GM18868 (cell line): ENCODE results near the gene MLC1.

Experiments
- ATAC-seq: cut with Tn5 transposase; IDR thresholded peaks from one replicate; pipeline ENCODE4 v1.9.1; 2021; ENCODE audit warnings: mild to moderate bottlenecking, moderate library complexity; ENCODE audit not compliant: unreplicated experiment

Gene MLC1

DNA sequence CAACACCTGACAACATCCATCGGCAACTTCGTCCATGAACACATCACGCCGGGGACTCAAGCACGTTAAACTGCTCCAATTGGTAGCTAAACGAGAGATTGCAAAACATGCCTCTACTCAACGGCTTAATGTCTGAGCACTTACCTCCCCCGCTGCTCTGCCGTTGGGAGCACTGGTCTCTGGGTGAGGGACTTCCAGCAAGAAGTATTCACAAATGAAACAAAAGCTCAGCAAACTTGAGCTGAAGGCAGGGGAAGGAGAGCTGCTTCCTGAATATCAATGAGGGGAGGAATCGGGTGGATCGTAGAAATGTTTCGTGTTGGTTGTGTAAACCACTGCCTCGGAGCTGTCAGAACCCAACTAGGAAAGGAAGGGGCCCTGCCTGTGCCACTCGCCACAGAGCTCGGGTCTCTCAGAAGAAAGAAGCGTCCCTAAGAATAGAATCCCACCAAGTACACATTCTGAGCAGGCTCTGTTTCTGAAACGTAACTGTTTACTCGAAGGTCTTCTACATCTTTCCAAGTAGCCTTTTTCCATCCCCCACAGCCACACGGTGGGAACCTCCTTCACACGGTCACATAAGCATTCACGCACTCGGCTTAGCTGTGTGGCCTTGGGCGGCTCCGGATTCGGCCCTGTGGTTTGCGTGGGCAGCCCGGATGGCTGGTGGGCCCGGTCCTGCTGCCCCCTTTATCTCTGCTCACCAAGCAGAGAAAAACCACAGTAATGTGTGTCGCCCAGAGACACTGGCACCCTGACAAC is at the start of gene MLC1:
Gene MLC1, minus strand, starts transcription at position 216 of the 762 bp plus-strand sequence. CDS start 524 bp downstream, outside the sequence.
- no peak for ATAC-seq

DNA sequence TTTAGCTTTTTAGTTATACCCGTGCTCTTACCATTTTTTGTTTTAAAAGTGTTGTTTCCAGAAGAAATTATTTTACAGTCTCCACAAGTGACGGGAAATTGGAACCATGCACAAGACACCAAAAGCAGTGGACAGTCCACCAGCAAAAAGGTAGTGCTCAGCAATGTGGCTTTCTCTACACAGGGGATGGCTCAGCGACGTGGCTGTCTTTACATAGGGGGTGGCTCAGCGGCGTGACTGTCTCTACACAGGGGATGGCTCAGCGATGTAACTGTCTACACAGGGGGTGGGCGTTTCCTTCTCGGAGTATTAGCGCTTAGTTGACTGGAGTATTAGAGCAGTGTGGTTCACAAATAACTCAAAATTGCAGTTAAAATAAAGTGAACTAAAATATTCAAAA is 49.3 kb upstream of the MLC1 start:
- ATAC-seq = no peak

- ATAC-seq = no peak
Observed at GRCh38 chr22:50131894-50132293, 46.7 kb upstream of the MLC1 start.

DNA sequence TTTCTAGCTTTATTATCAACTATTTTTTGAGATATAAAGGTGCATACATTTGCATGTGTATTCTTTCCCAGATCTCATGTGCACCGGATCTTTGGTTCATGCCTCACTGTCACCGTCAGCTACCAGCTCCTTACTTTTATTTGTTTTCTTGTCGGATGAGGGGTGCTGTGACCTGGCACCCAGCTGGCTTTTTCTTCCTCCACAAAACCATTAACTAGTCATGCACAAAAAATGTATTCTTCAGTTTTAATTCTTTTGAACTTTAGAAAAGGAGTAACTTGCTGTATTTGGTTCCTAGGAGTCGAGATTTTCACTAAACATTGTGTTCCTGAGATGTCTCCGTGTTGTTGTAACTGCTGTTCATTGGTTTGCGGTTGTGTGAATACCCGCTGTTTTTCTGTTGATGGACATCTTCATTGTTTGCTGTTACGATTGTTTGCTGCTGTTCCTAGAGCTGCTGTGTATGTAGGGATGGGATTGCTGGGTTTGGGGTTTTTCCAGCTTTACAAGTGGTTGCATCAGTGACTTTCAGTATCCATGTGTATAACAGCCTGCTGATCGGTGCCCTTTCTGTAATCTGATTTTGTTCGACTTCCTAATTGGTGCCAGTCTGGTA is 44.0 kb upstream of the MLC1 start:
- no peak for ATAC-seq

DNA sequence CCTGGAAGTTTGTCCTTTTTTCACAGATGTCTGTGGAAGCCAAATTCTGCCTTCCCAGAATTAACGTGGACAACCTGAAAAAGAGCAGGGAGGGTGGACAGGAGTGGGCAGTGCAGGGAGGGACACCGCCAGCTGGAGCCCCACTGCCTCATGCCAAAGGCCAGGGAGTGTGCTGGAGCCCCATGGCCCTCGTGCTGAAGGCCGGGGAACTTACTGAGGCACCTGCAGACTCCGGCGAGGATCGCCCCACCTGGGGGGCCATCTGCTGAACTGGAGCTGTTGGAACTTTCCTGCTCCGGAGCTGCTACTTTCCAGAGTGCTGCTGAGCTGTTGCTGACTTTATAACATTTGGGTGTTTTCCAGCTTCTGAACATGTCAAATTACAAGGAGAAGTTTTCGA is 39.8 kb upstream of the MLC1 start:
- no peak for ATAC-seq

GRCh38 chr22:50123119-50123518 is 37.9 kb upstream of the MLC1 start:
- ATAC-seq = no peak

GRCh38 chr22:50121202-50121740 is 36.0 kb upstream of the MLC1 start:
- no peak for ATAC-seq

DNA sequence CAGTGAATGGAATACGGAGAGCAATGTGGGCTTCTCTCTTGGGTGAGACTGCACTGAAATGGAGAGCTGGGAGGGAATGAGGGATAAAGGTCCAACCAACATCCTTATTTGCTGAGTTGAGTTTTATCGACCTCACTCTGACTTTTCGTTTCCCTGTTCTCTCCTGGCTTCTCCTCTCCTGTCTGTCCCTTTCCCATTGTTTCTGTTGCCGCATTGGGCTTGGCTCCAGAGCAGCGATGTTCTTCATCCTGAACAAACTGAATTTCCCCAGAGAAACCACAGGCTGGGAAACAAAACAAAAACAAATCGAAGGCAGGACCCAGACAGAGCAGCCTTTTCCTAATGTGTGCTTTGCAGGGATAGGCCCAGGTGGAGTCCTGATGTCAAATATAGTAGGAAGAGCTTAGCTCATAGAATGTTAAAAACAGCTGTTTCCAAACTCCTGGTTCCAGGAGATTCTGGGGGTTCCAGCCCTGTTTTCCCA is 34.6 kb upstream of the MLC1 start:
- no peak for ATAC-seq

DNA sequence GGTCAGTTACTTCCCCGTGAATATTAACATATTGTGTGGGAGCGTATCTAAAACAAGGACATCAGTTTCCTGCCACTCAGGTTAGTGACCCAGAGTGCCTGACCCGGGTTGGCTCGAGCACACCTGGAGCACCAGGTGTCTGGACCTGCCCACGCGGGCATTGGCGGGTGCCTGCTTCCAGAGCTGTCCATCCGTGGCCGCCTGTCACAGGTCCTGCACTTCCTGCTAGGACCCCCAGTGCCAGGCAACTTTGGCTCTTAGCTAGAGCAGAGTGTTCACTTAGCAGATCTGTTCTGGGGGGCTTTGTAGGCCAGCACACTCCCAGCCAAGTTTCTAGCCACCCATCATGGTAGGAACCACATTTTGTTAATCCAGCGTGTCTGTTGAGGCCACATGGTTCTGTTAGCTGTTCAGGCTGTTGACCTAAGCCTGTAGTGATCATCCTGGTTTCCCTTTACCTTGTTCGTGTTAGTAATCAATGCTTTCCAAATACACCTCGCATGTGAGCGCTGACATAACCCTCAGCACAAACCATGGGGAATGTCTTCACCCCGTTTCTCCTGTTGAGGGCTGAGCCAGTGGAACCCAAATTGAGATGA is 34.0 kb upstream of the MLC1 start:
- no peak for ATAC-seq

- ATAC-seq = no peak
Observed at GRCh38 chr22:50118557-50119168, 33.4 kb upstream of the MLC1 start.

DNA sequence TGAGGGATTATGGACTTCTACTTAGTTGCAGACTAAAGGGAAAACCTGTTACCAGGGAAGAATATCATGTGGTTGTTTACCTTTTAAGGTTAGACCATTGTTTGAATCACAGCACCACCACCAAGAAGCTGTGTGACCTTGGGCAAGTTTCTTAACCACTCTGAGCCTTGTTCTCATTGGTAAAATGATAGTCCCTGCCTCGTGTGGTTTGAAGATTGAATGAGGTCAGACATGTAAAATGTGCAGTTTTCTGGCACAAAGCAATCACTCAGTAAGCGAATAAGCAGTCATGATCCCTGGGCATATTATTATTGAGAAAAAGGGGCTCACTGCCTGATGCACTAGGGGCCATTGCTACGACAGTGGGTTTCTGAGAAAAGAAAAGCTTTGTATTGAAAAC is 32.9 kb upstream of the MLC1 start:
- ATAC-seq = no peak

GRCh38 chr22:50117168-50117762 is 32.0 kb upstream of the MLC1 start:
- ATAC-seq = no peak

GRCh38 chr22:50115693-50116092 is 30.5 kb upstream of the MLC1 start:
- no peak for ATAC-seq

- no peak for ATAC-seq
Observed at GRCh38 chr22:50114221-50115021, 29.2 kb upstream of the MLC1 start.

DNA sequence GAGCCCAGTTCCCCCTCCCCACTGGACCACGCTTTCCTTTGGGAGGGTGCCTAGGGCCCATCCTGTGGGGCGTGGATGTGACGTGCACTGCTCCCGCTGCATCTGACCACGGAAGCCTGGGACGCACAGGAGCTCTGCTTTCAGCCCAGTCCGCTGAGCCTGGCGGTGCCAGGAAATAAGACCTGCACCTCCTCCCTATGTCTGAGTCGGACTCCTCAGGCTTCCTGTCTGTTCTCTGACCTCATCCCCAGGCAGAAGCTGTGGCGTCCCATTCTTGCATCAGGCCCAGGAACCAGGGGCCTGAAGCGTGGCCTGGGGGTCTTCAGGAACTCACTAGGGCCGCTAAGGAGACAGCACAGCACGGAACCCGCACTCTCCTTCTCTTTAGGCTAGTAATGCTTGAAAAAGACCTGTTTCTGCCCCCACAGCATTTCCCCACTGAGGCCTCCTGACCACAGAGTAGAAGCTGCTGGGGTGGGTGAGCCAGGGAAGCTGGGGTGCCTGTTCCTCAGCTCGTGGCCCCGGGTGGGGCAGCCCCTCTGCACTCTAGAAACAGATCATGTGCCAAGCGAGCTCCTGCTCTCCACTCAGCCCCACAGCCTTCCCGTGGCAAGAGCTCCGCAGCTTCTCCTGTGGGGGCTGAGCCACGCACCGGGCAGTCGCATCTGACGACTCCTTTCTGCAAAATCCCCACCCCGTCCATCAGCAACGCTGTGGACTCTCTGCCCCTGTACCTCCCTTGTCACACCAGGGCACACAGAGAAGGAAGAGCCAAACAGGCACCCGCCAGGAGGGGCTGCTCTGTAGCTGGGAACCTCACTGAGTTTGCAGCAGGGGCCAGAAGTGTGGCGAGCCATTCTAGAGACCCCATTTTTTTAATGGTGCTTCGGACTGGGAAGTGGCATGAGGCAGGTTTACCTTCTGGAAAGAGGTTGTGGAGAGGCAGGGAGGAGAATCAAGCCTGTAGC is 27.2 kb upstream of the MLC1 start:
- ATAC-seq = no peak

GRCh38 chr22:50111056-50111455 is 25.8 kb upstream of the MLC1 start:
- ATAC-seq = no peak

DNA sequence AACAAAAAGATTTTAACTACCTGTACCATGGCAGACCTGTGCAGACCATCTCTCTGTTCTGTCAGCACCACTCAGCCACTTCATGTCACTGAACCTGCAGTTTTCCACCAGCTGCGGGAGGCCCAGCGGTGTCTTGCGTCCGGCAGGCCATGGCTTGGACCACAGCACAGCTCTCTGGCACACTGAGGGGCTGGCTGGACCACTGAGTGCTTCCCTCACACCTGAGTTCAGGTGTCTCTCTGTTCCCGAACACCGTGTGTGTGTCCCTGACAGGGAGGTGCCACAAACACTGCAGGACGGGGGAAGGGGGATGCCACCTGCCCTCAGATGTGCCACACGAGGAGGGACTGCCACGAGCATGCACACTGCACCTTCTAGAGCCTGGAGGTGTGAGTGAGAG is 22.3 kb upstream of the MLC1 start:
- ATAC-seq = no peak

DNA sequence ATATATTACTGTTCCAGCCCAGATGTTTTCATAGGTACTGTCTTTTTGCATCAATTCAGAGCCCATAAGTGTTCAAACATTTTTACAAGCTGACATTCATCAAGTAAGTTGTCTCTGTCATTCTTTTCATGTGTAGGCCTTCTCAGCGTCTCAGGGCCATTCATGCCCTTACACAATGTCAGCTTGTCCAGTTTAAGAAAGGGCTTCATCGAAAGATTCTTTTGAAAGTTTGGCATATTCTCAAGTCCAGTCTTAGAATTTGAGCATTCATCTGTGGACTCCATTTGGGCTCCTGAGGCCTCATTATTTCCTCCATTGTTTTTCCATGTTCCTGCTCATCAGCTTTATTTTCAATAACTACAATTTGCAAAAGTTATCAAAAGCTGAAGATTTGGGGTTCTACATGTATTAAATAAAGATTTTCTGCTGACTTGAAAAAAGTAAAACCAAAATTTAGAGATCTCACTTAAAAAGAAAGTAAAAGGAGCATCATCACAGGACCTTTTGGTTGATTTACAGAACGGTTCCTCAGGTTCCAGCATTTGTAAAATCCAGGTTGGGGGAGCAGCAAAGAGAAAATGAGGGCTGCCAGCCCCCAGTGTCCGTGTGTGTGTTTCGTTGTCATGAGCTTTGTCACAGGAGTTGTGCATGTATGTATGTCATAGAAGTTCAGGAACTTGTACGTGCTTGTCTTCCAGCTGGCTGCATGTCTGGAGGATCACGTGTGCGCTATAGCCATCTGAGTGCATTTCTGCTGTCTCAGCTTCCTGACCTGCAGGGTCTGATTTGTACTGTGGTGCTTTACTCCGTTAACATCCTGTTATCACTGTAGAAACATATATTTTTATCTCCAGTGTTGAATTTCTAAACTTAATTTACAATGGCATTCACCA is 20.2 kb upstream of the MLC1 start:
- no peak for ATAC-seq
